Astrocyte of the cerebellum (primary cell): ENCODE results near the gene LCLAT1.

ENCODE experiments used
- DNase-seq: peaks from one replicate; pipeline ENCODE4 v3.0.0-alpha.2; 2011; ENCODE audit warnings: low read depth
- H3K4me3 ChIP-seq: 2 replicates; pipeline ENCODE4 v1.5.1; 2011; ENCODE audit warnings: mild to moderate bottlenecking, low read depth, low read length, moderate library complexity
- CTCF ChIP-seq: IDR thresholded peaks from 2 replicates; pipeline ENCODE4 v1.5.1; 2012; ENCODE audit warnings: low read length, low read depth, moderate library complexity, mild to moderate bottlenecking; ENCODE audit errors: missing control alignments
- in situ Hi-C: cut with HindIII; loops from 2 replicates; pipeline ENCODE4 v1.10.0; 2017; ENCODE audit warnings: low sequenced_read_pairs

LCLAT1 gene

GRCh38 chr2:30434708-30435107 is 12.3 kb upstream of the LCLAT1 start:
- in situ Hi-C loops, result no loop called here
- no peak for TF ChIP-seq CTCF
- no peak overlapping the region for H3K4me3 ChIP-seq
- no peak for DNase-seq

- DNase-seq, result no peak
- H3K4me3 ChIP-seq, result no peak overlapping the region
- no peak for TF ChIP-seq CTCF
- in situ Hi-C loops, result no loop called here
Measured at GRCh38 chr2:30436859-30437435, 10.1 kb upstream of the LCLAT1 start.

GRCh38 chr2:30437809-30438548 is 9.1 kb upstream of the LCLAT1 start:
- H3K4me3 ChIP-seq, result no peak overlapping the region
- in situ Hi-C loops, result no loop called here
- DNase-seq, result no peak
- TF ChIP-seq CTCF, result no peak

- no peak for TF ChIP-seq CTCF
- no peak overlapping the region for H3K4me3 ChIP-seq
- DNase-seq, result no peak
- in situ Hi-C loops, result no loop called here
Measured at GRCh38 chr2:30439296-30439695, 7.8 kb upstream of the LCLAT1 start.

- no peak overlapping the region for H3K4me3 ChIP-seq
- in situ Hi-C loops, result no loop called here
- TF ChIP-seq CTCF, result no peak
- DNase-seq, result no peak
Measured at GRCh38 chr2:30439879-30440278, 7.2 kb upstream of the LCLAT1 start.

- no peak for DNase-seq
- in situ Hi-C loops, result no loop called here
- H3K4me3 ChIP-seq, result no peak overlapping the region
- TF ChIP-seq CTCF, result no peak
Measured at GRCh38 chr2:30441023-30441422, 6.0 kb upstream of the LCLAT1 start.
